ENCODE results near the gene AKIRIN1.

DNA sequence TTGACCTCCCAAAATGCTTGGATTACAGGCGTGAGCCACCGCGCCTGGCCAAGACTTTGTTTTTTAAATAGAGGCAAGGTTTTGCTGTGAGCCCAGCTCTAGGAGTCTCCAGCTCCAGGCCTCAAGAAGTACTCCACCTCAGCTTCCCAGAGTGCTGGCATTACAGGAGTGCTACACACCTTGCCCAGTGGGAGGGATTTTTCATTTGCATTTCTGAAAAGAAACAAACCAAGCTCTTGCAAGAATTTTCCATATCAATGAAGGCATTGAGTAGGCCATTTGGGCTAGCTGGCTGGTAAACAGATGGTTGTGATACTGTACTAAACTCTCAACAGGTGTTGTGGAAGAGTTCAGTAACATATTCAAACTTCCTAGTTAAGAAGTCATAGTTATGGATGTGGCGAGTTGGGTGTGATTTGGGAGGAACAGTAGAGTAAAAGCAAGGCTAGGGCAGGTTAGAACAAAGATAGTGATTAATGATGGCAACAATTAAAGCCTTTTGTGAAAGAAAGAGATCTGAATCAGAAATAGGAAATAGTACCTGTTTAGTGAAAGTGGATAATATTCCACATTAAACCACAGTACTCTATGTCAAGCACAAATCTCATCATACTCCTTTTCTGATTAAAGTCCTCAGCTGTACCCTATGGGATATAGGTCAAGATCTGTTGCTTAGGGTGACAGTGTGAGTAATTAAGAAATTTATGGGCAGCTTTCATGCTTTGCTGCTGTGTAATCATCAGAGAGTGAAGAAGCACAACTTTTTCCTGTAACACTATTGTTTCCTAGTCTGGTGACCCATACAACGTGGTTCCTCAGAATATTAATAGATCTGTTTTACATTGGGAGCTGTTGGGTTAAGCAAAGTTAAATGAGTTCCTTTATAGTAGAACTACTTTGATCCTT, 10.7 kb downstream of the AKIRIN1 start:
- TF ChIP-seq, protein P1, sequence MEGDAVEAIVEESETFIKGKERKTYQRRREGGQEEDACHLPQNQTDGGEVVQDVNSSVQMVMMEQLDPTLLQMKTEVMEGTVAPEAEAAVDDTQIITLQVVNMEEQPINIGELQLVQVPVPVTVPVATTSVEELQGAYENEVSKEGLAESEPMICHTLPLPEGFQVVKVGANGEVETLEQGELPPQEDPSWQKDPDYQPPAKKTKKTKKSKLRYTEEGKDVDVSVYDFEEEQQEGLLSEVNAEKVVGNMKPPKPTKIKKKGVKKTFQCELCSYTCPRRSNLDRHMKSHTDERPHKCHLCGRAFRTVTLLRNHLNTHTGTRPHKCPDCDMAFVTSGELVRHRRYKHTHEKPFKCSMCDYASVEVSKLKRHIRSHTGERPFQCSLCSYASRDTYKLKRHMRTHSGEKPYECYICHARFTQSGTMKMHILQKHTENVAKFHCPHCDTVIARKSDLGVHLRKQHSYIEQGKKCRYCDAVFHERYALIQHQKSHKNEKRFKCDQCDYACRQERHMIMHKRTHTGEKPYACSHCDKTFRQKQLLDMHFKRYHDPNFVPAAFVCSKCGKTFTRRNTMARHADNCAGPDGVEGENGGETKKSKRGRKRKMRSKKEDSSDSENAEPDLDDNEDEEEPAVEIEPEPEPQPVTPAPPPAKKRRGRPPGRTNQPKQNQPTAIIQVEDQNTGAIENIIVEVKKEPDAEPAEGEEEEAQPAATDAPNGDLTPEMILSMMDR (IDR thresholded peaks at IDR 0.05) = no peak
- TF ChIP-seq EZH2 (IDR thresholded peaks at IDR 0.05) = no peak

Data from neural progenitor cell (in vitro differentiated cells).